ENCODE measurements around the gene CFAP90. TPM values are rescaled to one million over a fixed set of nuclear protein-coding genes. Genes with fewer than 3 reads are reported as not detected.

Gene CFAP90
- total RNA-seq, 1 donor from 2014 or later = 10.7 TPM

DNA sequence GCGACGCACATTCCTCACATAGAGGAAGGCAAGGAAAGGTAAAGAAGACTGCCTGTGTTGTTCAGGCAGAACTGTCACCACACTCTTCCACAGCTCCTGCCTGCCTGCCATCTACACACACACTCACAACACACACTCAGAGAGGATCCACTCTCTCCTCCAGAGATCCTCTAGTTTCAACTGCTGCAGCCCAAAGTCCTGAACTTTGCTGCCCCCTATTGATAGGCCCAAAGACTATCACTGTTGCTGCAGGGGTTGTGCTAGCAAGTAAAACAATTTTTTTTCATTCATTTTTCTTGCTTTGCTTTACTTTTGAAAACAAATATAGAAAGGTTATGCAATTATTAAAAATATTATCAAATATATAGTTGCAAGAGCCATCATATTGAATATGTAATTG is 5.9 kb upstream of the CFAP90 start:
- H3K9me3 ChIP-seq = no peaks in the 10 kb centered on the region
- TF ChIP-seq, protein P1, sequence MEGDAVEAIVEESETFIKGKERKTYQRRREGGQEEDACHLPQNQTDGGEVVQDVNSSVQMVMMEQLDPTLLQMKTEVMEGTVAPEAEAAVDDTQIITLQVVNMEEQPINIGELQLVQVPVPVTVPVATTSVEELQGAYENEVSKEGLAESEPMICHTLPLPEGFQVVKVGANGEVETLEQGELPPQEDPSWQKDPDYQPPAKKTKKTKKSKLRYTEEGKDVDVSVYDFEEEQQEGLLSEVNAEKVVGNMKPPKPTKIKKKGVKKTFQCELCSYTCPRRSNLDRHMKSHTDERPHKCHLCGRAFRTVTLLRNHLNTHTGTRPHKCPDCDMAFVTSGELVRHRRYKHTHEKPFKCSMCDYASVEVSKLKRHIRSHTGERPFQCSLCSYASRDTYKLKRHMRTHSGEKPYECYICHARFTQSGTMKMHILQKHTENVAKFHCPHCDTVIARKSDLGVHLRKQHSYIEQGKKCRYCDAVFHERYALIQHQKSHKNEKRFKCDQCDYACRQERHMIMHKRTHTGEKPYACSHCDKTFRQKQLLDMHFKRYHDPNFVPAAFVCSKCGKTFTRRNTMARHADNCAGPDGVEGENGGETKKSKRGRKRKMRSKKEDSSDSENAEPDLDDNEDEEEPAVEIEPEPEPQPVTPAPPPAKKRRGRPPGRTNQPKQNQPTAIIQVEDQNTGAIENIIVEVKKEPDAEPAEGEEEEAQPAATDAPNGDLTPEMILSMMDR (IDR thresholded peaks at IDR 0.05) = peak; percentile 55
- peaks cover 7% of the 10 kb centered on the region for H3K4me1 ChIP-seq
- no peaks in the 10 kb centered on the region for H3K27me3 ChIP-seq (ENCODE audit: low read depth)
- intact Hi-C loops (cut with DNase I) = no loop called here
- no peak overlapping the region for H3K4me3 ChIP-seq
- DNase-seq (no peak), ATAC-seq (peak; percentile 76 to 81)
- no peak overlapping the region for H3K27ac ChIP-seq
- H3K36me3 ChIP-seq = peaks cover 44% of the 10 kb centered on the region

DNA sequence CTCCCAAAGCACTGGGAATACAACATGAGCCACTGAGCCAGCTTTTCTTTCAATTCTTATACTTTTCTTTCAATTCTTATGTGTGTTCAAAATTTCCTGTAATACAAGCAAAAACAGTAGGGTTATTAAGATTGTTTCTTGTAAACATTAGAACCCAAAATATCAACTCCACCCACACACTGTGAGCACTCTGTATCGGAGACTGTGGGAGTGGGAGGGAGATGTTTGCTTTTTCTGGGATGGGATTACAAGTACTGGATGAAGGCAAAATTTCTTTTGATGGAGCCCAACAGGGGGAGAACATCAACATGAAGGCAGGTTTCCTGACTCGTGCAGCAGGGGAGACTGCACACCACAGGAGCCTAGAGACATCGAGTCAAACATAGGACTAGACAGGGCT is 4.7 kb upstream of the CFAP90 start:
- intact Hi-C loops (cut with DNase I) = no loop called here
- TF ChIP-seq, protein P1 (IDR thresholded peaks at IDR 0.05) = no peak
- H3K27ac ChIP-seq = no peak overlapping the region
- no peak overlapping the region for H3K4me3 ChIP-seq
- ATAC-seq (no peak), DNase-seq (no peak)
- H3K9me3 ChIP-seq = no peaks in the 10 kb centered on the region
- H3K36me3 ChIP-seq = peaks cover 31% of the 10 kb centered on the region
- peaks cover 16% of the 10 kb centered on the region for H3K4me1 ChIP-seq
- H3K27me3 ChIP-seq (ENCODE audit: low read depth) = no peaks in the 10 kb centered on the region

DNA sequence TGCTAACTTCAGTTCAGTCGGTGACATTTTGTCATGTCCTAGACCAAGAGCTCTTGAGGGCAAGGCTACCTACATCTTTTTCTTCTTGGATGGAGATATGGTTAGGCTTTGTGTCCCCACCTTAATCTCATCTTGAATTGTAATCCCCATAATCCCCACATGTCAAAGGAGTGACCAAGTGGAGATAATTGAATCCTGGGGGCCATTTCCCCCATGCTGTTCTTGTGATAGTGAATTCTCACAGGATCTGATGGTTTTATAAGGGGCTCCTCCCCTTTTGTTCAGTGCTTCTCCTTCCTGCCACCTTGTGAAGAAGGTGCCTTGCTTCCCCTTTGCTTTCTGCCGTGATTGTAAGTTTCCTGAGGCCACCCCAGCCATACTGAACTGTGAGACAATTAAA is 2.1 kb upstream of the CFAP90 start:
- peaks cover 16% of the 10 kb centered on the region for H3K27me3 ChIP-seq (ENCODE audit: low read depth)
- DNase-seq = no peak
- intact Hi-C loops (cut with DNase I) = no loop called here
- no peak overlapping the region for H3K4me3 ChIP-seq
- no peak overlapping the region for H3K27ac ChIP-seq
- H3K36me3 ChIP-seq = peaks cover 8% of the 10 kb centered on the region
- TF ChIP-seq, protein P1 (IDR thresholded peaks at IDR 0.05) = no peak
- no peak for ATAC-seq
- peaks cover 25% of the 10 kb centered on the region for H3K4me1 ChIP-seq
- H3K9me3 ChIP-seq = no peaks in the 10 kb centered on the region

DNA sequence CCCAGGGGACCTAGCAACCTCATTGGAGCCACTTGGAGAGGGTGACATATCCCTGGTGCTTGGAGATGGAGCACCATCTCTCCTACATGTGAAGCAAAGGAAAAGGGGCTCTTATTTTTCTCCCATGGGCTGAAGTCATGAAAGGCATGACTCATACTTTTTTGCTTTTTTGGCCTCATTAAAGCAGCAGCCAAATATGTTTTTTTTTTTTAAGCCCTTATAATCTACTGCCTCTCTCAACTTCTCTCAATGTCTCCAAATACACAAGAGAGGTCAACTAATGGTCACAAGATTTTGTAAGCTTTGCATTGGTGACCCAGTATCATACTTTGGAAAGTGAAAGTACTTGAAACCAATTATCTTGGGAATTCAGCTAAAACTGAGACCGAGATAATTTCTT is 1.6 kb upstream of the CFAP90 start:
- DNase-seq (no peak), ATAC-seq (no peak)
- intact Hi-C loops (cut with DNase I) = no loop called here
- H3K4me3 ChIP-seq = no peak overlapping the region
- no peak overlapping the region for H3K27ac ChIP-seq
- H3K9me3 ChIP-seq = no peaks in the 10 kb centered on the region
- peaks cover 4% of the 10 kb centered on the region for H3K36me3 ChIP-seq
- H3K27me3 ChIP-seq (ENCODE audit: low read depth) = peaks cover 17% of the 10 kb centered on the region
- peaks cover 25% of the 10 kb centered on the region for H3K4me1 ChIP-seq
- TF ChIP-seq, protein P1 (IDR thresholded peaks at IDR 0.05) = no peak

DNA sequence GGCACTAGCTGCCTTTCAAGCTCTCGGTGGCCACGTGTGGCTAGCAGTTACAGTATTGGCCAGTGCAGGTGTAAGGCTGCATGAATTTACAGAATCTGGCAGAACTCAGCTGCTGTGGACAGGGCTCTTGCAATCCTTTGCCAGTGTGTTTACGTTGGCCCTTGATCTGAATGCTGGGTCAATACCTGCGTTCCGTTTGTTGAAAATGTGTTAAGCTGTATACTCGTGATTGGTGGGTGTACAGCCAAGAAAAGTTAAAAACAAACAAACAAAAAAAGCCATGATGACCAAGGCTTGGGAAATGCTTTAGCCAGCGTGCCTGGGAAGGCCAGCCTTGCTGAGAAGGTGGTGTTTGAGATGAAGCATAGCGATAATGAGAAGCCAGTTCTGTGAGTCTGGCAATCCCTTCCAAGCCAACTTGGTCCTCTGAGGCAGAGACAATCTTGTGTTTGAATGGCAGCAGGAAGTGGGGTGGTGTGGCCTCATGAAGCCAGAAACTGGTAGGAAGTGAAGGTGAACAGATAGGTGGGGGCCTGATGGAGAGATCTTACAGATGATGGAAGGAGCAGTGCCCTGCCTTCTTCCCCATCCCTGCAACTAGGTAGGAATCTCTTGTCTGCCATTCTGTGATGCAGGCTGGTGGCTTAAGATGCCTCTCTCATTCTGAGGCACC is 820 bp upstream of the CFAP90 start:
- ATAC-seq = peak; percentile 47 to 67
- H3K9me3 ChIP-seq = no peaks in the 10 kb centered on the region
- intact Hi-C loops (cut with DNase I) = no loop called here
- H3K4me1 ChIP-seq = peaks cover 25% of the 10 kb centered on the region
- peak overlapping the region; percentile 60 for H3K4me3 ChIP-seq
- no peak for DNase-seq
- H3K36me3 ChIP-seq = no peaks in the 10 kb centered on the region
- H3K27ac ChIP-seq = no peak overlapping the region
- TF ChIP-seq, protein P1 (IDR thresholded peaks at IDR 0.05) = no peak
- peaks cover 17% of the 10 kb centered on the region for H3K27me3 ChIP-seq (ENCODE audit: low read depth)

Measured in lower lobe of right lung (tissue), 2 donors.